NCI-H510A (cell line): Measurements from ENCODE around the gene FBXW8.

ENCODE experiments used
- DNase-seq: peaks from one replicate; lab custom pipeline; 2025; lab: John Stamatoyannopoulos, UW

Gene FBXW8

GRCh38 chr12:117058442-117059072, 147.8 kb downstream of the FBXW8 start:
- DNase-seq: no peak

DNA sequence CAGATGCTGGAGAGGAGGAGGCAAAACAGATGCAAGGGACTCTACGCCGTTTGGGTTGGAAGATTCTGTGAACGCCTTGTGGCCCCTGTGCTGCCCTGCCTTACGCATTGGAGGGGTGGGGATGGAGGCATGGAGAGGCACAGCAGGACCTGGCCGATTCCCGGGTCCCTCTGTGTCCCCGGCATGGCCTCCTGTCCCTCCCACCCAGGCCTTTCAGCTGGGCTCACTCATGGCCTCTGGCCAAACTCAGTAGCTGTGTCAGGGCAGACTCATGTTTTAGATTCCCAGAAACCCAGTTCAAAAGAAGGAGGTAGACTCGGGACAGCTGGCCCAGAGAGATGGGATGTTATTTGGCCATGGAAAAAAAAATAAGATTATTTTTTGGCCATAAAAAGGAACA, 148.4 kb downstream of the FBXW8 start:
- no peak for DNase-seq

DNA sequence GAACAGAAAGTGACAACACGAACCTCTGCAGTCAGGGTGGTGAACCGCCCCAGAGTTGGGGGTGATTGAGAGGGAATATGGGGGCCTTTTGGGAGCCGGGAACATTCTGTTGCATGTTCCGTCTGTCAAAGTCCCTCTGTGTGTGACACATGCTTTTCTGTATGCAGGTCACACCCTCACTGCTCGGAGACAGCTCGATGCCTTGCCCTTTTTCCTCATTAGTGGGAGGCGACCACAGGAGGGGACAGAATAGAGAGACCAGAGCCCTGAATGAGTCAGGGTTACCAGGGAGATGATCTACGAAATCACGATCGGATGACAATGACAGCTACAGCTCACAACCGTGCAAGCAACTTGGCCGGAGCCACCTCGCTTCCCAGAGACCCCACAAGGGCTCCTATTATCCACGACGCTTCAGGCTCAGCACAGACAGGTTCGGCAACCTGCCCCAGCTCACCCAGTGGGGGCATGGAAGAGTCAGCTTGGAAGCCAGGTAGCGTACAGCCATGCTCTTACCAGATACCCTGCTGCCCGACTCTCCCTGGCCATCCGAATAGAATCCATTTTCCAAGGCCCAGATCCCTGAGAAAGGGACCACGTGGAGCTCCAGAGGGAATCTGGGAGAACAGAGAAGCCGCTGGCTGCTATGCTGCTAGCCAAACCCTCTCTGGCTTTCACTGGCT, 149.6 kb downstream of the FBXW8 start:
- DNase-seq: no peak

DNA sequence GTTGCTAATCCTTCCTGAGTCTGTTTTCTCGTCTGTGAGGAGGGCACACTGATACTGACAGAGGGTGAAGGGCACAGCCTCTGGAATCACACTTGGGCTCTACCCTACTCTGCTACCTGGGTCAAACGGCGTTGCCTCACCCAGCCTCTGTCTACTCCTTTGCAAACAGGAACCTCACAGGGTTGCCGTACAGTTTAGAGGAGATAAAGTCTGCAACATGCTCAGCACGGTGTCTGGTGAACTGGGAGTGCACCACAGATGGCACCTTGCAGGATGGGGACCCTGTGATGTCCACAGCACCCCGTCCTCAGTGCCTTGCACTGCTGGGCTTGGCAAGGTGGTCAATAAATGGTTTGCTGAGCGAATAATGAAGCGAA, 150.2 kb downstream of the FBXW8 start:
- DNase-seq: no peak

DNA sequence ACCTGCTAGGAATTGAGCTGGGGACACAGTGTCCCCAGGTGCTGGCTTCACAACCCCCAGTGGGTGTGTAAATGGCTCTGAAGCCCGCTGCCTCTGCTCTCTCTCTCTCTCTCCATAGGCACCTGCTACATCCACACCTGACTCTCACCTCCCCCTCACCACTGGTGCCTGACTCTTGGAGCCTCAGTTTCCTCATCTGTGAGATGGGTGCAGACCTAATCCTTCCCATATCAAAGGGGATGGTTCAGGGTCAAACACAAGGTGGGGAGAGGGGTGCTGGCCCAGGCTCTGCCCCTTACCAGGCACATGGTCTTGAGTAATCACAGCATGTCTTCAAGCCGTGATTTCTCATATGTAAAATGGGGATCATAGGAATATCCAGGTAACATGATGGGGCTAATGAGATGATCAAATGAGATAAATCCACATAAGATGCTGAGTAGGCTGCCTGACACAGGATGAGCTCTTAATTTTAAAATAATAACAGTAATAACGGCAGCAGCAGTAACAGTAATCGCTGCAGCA, 150.9 kb downstream of the FBXW8 start:
- no peak for DNase-seq

DNA sequence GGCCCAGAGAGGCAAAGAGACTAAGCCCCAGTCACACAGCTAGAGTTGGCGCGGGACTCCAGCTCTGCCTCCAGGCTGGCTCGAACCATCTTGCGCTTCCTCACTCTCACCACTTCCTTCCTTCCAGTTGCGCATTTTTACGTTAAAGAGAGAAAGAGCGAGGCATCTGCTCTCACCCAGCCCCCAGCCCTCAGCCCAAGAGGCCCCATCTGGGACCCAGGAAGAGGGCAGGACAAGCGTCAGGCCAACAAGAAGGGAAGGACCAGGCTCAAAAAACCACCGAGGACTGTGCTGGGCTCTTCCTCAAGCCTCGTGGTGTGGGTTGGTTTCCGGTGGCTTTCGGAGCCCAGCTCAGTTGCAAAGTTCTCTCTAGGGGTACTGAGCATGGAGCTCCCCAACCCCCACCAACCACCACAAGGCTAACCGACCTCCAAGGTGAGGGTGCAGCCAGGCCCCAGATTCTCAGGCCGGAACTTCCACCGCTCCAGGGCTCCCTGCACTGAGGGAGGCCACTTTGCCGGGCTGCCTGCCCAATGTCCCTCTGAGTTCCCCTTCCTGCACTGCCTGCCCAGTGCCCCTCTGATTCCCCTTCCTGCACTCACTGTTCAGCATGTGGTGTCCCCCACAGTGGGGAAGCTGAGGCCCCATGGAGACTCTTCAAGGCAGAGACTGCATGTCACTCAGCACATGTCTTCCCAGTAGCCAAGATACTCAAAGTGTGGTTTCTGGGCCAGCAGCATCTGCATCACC, 152.6 kb downstream of the FBXW8 start:
- no peak for DNase-seq

DNA sequence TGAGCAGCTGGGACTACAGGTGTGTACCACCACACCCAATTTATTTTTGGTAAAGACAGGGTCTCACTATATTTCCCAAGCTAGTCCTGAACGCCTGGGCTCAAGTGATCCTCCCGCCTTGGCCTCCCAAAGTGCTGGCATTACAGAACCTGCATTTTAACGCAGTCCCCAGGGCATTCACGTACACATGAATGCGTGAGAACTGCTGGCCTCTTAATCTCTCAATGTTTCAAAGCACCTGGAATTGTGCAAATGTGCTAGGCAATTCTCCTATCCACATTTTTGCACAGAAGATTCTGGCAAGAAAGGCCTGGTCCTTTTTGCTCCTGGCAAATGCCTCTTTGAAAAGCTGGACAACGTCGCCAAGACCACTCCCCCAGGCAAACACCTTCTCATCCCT, 153.3 kb downstream of the FBXW8 start:
- DNase-seq: no peak

DNA sequence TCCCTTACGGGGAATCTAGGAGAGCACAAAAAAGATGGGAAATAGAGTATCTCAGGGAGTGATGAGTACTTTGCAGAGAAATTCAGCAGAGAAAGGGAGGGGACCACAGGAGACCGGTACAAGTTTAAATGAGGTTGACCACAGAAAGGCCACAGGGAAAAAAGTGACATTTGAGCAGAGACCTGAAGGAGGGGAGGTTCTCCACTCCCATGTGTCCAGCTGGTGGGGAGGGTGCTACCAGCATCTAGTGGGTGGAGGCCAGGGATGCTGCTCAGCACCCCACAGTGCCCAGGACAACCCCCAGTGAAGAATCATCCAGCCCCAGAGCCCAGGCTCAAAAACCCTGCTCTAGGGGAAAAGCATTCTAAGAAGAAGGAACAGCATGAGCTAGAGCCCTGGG, 153.8 kb downstream of the FBXW8 start:
- DNase-seq: no peak

DNA sequence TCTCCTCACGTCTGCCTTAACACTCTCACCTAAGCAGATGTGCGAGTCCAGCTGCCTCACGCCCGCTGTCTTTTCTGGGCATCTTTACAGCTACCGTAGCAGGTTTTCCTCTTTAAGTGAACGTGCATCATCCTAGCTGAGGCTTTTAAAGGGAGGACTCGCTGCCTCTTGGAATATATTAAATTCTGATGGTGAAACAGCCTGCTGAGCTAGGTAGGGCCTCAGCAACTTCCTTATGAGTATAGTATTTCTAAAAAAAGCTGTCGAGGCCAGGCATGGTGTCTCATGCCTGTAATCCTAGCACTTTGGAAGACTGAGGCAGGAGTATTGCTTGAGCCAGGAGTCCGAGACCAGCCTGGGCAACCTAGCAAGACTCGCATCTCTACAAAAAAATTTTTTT, 156.3 kb downstream of the FBXW8 start:
- DNase-seq: no peak

DNA sequence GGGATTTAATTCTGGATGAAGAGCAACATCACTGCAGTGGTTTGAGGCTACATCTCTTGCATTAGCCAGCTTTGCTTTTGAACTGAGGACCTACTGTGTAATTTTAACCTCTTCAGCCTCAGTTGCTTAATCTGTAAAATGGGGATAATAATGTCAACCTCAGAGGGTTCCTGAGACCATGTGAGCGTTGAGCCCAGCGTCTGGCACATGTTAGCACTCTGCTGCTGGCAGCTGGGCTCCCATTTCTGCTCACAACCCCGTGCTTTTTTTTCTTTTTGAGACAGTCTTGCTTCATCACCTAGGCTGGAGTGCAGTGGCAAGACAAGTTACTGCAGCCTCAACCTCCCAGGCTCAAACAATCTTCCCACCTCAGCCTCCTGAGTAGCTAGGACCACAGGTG, 156.9 kb downstream of the FBXW8 start:
- no peak for DNase-seq

DNA sequence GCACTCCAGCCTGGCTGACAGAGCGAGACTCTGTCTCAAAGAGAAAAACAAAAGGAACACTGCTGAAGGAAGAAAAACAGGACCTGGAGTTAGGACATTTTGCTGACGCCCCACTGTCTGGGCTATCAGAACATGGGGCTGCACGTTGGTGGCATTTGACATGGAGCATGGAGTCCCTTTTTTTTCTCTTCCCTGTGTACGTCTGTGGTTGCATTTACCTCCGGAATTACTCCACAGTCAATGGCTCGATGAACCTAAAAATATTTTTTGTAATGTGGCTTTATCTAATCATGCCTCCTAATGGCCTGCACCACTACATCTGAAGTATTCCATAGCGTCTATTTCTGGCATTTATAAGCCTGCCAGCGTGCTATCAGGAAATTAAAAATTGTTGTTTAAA, 157.7 kb downstream of the FBXW8 start:
- DNase-seq: no peak

DNA sequence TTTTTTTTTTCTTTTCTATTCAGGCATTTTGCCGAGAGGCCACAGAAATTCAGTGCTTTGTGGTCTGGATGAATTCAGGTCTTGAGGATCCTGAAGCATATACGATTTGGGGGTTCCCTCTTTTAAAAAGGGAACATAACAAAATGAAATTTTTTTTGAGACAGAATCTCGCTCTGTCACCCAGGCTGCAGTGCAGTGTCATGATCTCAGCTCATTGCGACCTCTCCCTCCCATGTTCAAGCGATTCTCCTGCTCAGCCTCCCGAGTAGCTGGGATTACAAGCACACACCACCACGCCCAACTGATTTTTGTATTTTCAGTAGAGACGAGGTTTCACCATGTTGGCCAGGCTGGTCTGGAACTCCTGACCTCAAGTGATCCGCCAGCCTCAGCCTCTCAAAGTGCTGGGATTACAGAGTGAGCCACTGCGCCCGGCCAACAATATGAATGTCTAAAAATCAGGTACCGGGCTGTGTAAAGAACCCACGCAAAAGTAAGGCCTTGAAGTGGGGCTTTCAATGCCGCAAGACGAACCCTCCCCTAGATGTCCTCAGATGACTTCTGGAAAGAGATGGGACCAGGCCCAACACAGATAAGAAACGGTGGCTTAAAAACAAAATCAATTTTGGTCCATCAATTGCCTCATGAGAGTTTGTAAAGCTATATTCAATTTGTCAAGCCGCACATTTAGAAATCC, 158.5 kb downstream of the FBXW8 start:
- no peak for DNase-seq

DNA sequence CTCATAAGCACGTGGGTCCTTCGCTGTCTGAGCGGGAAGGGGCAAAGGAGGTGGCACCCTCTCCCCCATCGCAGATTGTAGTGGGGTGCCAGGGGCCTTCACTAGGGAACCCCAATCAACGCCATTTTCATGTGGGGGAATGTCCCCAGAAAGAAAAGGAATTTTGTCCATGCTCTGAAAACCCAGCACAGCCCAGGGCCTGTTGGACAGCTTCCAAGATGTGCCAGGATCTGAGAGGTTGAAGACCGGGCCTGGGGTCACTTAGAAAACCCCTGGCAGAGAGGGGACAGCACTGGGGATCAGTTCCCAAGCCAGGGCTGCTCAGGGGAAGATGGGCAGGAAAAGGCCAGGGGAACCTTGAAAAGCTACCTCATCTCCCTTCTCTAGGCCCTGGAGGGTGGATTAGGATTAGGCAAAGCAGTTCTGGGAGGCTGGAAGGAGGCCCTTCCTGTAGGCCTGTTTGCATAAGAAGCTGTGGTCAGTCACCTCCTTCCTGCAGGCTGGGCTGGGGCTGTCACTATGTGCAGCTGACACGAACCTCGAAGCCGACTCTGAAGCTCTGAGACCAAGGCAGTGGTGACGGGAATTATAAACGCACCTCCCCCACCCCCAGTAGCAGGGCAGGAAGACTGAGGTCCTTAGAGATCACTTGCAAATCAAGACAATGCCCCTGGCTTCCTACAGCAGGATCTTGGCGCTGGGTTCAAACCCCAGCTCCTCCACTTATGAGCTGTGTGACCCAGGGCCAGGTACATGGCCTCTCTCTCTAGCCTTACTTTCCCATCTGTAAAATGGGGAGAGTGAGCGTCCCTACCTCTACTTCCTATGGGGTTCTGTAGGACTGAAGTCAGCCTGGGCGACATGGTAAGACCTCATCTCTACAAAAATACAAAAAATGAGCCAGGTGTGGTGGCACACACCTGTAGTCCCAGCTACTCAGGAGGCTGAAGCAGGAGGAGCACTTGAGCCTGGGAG, 159.5 kb downstream of the FBXW8 start:
- DNase-seq: no peak

DNA sequence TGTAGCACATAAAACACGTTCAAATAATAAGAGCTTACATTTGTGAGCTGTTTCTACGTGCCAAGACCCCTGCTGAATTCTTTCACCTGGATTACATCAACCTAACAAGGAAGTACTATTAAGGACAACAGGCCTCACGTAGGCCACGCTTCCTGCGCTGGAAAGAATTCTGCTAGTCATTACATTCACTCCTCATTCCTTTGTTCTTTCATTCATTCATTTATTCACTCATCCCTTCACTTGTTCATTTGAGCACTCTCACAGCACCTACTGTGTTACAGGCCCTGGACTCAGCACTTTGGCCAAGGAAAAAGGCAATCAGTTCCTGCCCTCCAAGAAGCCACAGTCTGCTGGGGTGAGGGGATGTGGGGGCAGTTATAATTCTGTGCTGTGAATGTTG, 160.3 kb downstream of the FBXW8 start:
- DNase-seq: no peak

DNA sequence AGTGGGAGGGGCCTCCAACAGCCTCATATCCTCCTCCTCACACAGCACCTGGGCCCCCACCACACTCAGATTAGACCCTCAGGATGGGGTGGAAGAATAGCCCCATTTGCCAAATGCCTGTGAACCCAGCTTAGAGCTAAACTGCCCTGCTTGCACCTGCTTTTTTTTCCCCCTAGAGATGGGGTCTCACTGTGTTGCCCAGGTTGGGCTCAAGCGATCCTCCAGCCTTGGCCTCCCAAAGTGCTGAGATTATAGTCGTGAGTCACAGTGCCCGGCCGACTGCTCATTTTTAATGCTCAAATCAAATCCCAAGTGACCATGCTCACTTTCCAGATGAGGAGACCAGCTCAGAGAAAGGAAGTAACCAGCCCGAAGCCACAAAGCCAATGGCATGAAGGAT, 161.4 kb downstream of the FBXW8 start:
- DNase-seq: no peak

DNA sequence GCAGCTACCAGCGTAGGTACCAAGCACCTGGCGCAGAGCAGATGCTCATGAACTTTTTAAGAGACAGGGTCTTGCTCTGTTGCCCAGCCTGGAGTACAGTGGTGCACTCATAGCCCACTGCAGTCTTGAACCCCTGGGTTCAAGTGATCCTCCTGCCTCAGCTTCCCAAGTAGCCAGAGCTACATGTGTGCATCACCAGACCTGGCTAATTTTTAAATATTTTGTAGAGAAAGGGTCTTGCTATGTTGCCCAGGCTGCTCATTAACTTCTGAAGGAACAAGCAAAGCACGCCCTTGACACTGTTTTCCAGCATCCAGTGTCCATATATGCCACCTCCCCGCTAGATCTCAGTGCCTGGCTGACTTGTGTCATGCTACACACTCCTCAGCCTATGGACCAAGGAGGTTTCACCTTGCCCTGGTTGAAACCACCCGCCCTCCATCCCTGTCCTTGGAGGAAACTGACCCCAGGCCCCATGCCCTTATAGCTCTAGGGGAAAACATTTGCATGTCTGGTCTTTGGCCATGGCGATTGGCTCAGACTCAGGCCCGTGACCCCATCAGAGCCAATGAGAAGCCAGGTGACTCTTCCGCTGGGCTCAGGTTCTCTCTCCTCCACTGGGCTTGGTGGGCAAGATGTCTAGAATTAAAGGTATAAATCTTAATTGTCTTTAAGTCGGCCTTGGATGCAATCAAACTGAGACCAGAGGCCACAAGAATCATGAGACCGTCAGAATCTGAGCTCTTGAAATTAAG, 162.2 kb downstream of the FBXW8 start:
- no peak for DNase-seq

- no peak for DNase-seq
Observed at GRCh38 chr12:117073611-117074010, 162.9 kb downstream of the FBXW8 start.

DNA sequence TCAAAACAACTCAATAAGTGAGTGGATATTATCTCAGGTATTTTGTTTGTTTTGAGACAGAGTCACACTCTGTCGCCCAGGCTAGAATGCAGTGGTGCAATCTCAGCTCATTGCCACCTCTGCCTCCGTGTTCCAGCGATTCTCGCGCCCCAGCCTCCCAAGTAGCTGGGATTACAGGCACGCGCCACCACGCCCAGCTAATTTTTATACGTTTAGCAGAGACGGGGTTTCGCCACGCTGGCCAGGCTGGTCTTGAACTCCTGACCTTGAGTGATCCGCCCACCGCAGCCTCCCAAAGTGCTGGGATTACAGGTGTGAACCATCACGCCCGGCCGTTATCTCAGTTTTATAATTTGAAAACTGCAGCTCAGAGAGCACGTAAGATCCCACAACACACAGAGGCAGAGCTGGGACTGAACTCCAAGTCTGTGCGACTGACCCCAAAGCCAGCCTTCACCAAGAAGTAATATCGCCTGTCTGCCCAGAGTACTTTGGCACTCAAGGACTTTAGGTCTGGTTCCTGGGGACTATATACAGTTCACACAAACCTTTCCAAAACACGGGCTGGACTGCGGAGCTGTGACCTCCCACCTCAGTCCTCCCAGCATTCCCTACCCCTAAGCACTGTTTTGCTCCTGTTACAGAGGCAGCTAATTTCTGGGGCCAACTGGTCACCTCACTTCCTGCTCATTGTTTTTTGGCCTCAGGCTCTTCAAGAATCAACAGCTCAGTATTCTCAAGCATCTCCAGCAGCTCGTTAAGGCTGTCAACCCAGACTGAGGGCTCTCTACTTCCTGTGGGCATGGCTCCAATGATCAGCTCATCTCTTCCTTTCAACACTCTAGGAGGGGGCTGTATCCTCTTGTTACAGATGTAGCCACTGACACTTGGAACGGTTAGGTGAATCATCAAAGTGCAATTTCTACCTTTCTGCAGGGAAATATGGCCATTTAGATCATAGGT, 165.9 kb downstream of the FBXW8 start:
- DNase-seq: peak; percentile 55

GRCh38 chr12:117079487-117079886, 168.7 kb downstream of the FBXW8 start:
- DNase-seq: no peak
